Stimulated activated naive CD8-positive, alpha-beta T cell treated with anti-CD3 and anti-CD28 coated beads, Interleukin-15, Interleukin-2, amounts not matched to agents 100 U/mL and 50 U/mL, for 24 hours (primary cell): ENCODE results near the gene NR3C2.
"Not testable (repeated sequence)": the region's sequence is repeated elsewhere in the genome, so short reads cannot be mapped to it uniquely, and the experiment has no call there.

ENCODE experiments used
- ATAC-seq: fragments of 150-1000 bp; cut with Tn5 transposase; one replicate; pipeline ENCODE4 v1.10.0; 2021
- DNase-seq: peaks from one replicate; pipeline ENCODE4 v3.0.0; 2021

NR3C2 gene

GRCh38 chr4:148170408-148171365 lies 271.5 kb downstream of the NR3C2 start:
- peak; percentile 40 for ATAC-seq
- DNase-seq = no peak

- no peak for ATAC-seq
- DNase-seq = no peak
Observed at GRCh38 chr4:148166132-148166591, 276.1 kb downstream of the NR3C2 start.

GRCh38 chr4:148164557-148164956 lies 277.7 kb downstream of the NR3C2 start:
- ATAC-seq = no peak
- DNase-seq = no peak

GRCh38 chr4:148162991-148163390 lies 279.2 kb downstream of the NR3C2 start:
- DNase-seq = no peak
- ATAC-seq = no peak

- no peak for ATAC-seq
- DNase-seq = no peak
Observed at GRCh38 chr4:148162519-148162918, 279.7 kb downstream of the NR3C2 start.

GRCh38 chr4:148161601-148162000 lies 280.6 kb downstream of the NR3C2 start:
- ATAC-seq (no peak), DNase-seq (no peak)

GRCh38 chr4:148159793-148160192 lies 282.4 kb downstream of the NR3C2 start:
- ATAC-seq = no peak
- DNase-seq = no peak

- ATAC-seq (no peak), DNase-seq (no peak)
Observed at GRCh38 chr4:148154769-148155168, 287.4 kb downstream of the NR3C2 start.

GRCh38 chr4:148152868-148153625 lies 289.2 kb downstream of the NR3C2 start:
- ATAC-seq (no peak), DNase-seq (no peak)

GRCh38 chr4:148151806-148152205 lies 290.4 kb downstream of the NR3C2 start:
- ATAC-seq (no peak), DNase-seq (no peak)

GRCh38 chr4:148145475-148145874 lies 296.7 kb downstream of the NR3C2 start:
- no peak for DNase-seq
- no peak for ATAC-seq

- ATAC-seq (no peak), DNase-seq (no peak)
Observed at GRCh38 chr4:148143174-148143573, 299.0 kb downstream of the NR3C2 start.

- DNase-seq = no peak
- no peak for ATAC-seq
Observed at GRCh38 chr4:148141501-148141900, 300.7 kb downstream of the NR3C2 start.

- DNase-seq (no peak), ATAC-seq (no peak)
Observed at GRCh38 chr4:148126825-148127224, 315.4 kb downstream of the NR3C2 start.

GRCh38 chr4:148124512-148124911 lies 317.7 kb downstream of the NR3C2 start:
- ATAC-seq = no peak
- no peak for DNase-seq

- DNase-seq, ATAC-seq: not testable (repeated sequence)
Observed at GRCh38 chr4:148123161-148123560, 319.1 kb downstream of the NR3C2 start.

- no peak for DNase-seq
- ATAC-seq = no peak
Observed at GRCh38 chr4:148120216-148120615, 322.0 kb downstream of the NR3C2 start.

GRCh38 chr4:148118633-148119032 lies 323.6 kb downstream of the NR3C2 start:
- DNase-seq = no peak
- ATAC-seq = no peak

- DNase-seq = no peak
- ATAC-seq = no peak
Observed at GRCh38 chr4:148118179-148118578, 324.0 kb downstream of the NR3C2 start.

- DNase-seq (no peak), ATAC-seq (no peak)
Observed at GRCh38 chr4:148116969-148117368, 325.2 kb downstream of the NR3C2 start.

- DNase-seq (no peak), ATAC-seq (no peak)
Observed at GRCh38 chr4:148116264-148116663, 325.9 kb downstream of the NR3C2 start.

- no peak for ATAC-seq
Observed at GRCh38 chr4:148114436-148114835, 327.8 kb downstream of the NR3C2 start.

More at GRCh38 chr4:148114436-148114835, 327.8 kb downstream of the NR3C2 start:
- no peak for DNase-seq
